ENCODE measurements around the gene IGSF22.

IGSF22 gene

GRCh38 chr11:18726040-18726439, at the start of gene IGSF22:
TSS of gene IGSF22 (minus strand) at chr11:18726188. CDS start at chr11:18724236, 1,952 bp downstream.
- FAIRE-seq = no peak
- DNase-seq (ENCODE audit: insufficient read length, low spot score) = no peak

- FAIRE-seq = no peak
These were observed 48.8 kb upstream of the IGSF22 start for GRCh38 chr11:18774801-18775200.

GRCh38 chr11:18773681-18774080, 47.7 kb upstream of the IGSF22 start:
- FAIRE-seq (no peak), DNase-seq (ENCODE audit: insufficient read length, low spot score) (no peak)

More at GRCh38 chr11:18774801-18775200, 48.8 kb upstream of the IGSF22 start:
- no peak for DNase-seq (ENCODE audit: insufficient read length, low spot score)

- DNase-seq (ENCODE audit: insufficient read length, low spot score) (no peak), FAIRE-seq (no peak)
These were observed 47.1 kb upstream of the IGSF22 start for GRCh38 chr11:18773104-18773503.

- FAIRE-seq (no peak), DNase-seq (ENCODE audit: insufficient read length, low spot score) (no peak)
These were observed 46.2 kb upstream of the IGSF22 start for GRCh38 chr11:18772211-18772610.

- FAIRE-seq (no peak), DNase-seq (ENCODE audit: insufficient read length, low spot score) (no peak)
These were observed 45.5 kb upstream of the IGSF22 start for GRCh38 chr11:18771266-18772035.

- no peak for FAIRE-seq
- no peak for DNase-seq (ENCODE audit: insufficient read length, low spot score)
These were observed 44.6 kb upstream of the IGSF22 start for GRCh38 chr11:18770479-18771125.

- FAIRE-seq = no peak
- DNase-seq (ENCODE audit: insufficient read length, low spot score) = no peak
These were observed 43.9 kb upstream of the IGSF22 start for GRCh38 chr11:18769802-18770456.

GRCh38 chr11:18768978-18769377, 43.0 kb upstream of the IGSF22 start:
- no peak for DNase-seq (ENCODE audit: insufficient read length, low spot score)
- FAIRE-seq = no peak

- no peak for FAIRE-seq
- DNase-seq (ENCODE audit: insufficient read length, low spot score) = no peak
These were observed 42.5 kb upstream of the IGSF22 start for GRCh38 chr11:18768472-18768901.

- DNase-seq (ENCODE audit: insufficient read length, low spot score) (no peak), FAIRE-seq (no peak)
These were observed 40.0 kb upstream of the IGSF22 start for GRCh38 chr11:18766015-18766414.

- FAIRE-seq (no peak), DNase-seq (ENCODE audit: insufficient read length, low spot score) (no peak)
These were observed 39.6 kb upstream of the IGSF22 start for GRCh38 chr11:18765554-18765953.

- no peak for FAIRE-seq
- no peak for DNase-seq (ENCODE audit: insufficient read length, low spot score)
These were observed 35.8 kb upstream of the IGSF22 start for GRCh38 chr11:18761741-18762140.

- DNase-seq (ENCODE audit: insufficient read length, low spot score) = no peak
- no peak for FAIRE-seq
These were observed 35.2 kb upstream of the IGSF22 start for GRCh38 chr11:18761144-18761543.

GRCh38 chr11:18757811-18758210, 31.8 kb upstream of the IGSF22 start:
- no peak for DNase-seq (ENCODE audit: insufficient read length, low spot score)
- FAIRE-seq = no peak

GRCh38 chr11:18756889-18757288, 30.9 kb upstream of the IGSF22 start:
- no peak for FAIRE-seq
- no peak for DNase-seq (ENCODE audit: insufficient read length, low spot score)

- peak; percentile 11 for DNase-seq (ENCODE audit: insufficient read length, low spot score)
- no peak for FAIRE-seq
These were observed 28.3 kb upstream of the IGSF22 start for GRCh38 chr11:18754308-18754707.

GRCh38 chr11:18752502-18752901, 26.5 kb upstream of the IGSF22 start:
- no peak for FAIRE-seq
- DNase-seq (ENCODE audit: insufficient read length, low spot score) = no peak

- FAIRE-seq = no peak
These were observed 25.0 kb upstream of the IGSF22 start for GRCh38 chr11:18750944-18751343.

GRCh38 chr11:18749681-18750319, 23.8 kb upstream of the IGSF22 start:
- peak; percentile 79 for DNase-seq (ENCODE audit: insufficient read length, low spot score)
- FAIRE-seq = peak; percentile 26

More at GRCh38 chr11:18750944-18751343, 25.0 kb upstream of the IGSF22 start:
- no peak for DNase-seq (ENCODE audit: insufficient read length, low spot score)

GRCh38 chr11:18748766-18749365, 22.9 kb upstream of the IGSF22 start:
- no peak for FAIRE-seq

More at GRCh38 chr11:18748766-18749365, 22.9 kb upstream of the IGSF22 start:
- no peak for DNase-seq (ENCODE audit: insufficient read length, low spot score)

Measured in HTR-8/SVneo (cell line).